Gastroesophageal sphincter (tissue), 4 donors: ENCODE data around the gene ORM2. TPM values are rescaled to one million over a fixed set of nuclear protein-coding genes. Genes with fewer than 3 reads are reported as not detected.

Experiments
- ATAC-seq: fragments of 150-250 bp; one replicate; pipeline ENCODE4 v1.9.1; 2016; ENCODE audit warnings: mild to moderate bottlenecking, moderate library complexity
- H3K27ac ChIP-seq, 4 donors: fragments of 200-600 bp; sonication (generic) in 3 of 4; 1 replicate in 3 of 4; 2 replicates in 1 of 4; pipeline ENCODE4 v1.5.1; 2016 to 2019
- H3K27me3 ChIP-seq: fragments of 200-600 bp; sonication (generic); one replicate; pipeline ENCODE4 v1.5.1; 2019
- H3K36me3 ChIP-seq, 2 donors: fragments of 200-600 bp; sonication (generic); one replicate each; pipeline ENCODE4 v1.5.1; 2019; ENCODE audit warnings: control low read depth in 1 of 2
- H3K4me1 ChIP-seq, 3 donors: fragments of 200-600 bp; sonication (generic); 1 replicate in 2 of 3; 2 replicates in 1 of 3; pipeline ENCODE4 v1.5.1; 2016 to 2019; ENCODE audit warnings: control low read depth in 2 of 3
- H3K4me3 ChIP-seq, 2 donors: fragments of 200-600 bp; sonication (generic); one replicate each; pipeline ENCODE4 v1.5.1; 2019; ENCODE audit warnings: mild to moderate bottlenecking in 1 of 2, moderate library complexity in 1 of 2
- H3K9me3 ChIP-seq, 3 donors: fragments of 200-600 bp; sonication (generic); one replicate each; pipeline ENCODE4 v1.5.1; 2017 to 2019; ENCODE audit warnings: control low read depth in 2 of 3
- EP300 ChIP-seq: sonication (generic); formaldehyde crosslinking; IDR thresholded peaks from one replicate; pipeline ENCODE4 v1.6.1; 2017; ENCODE audit warnings: antibody characterized with exemption, mild to moderate bottlenecking
- POLR2A ChIP-seq, 2 donors: fragments of 450-650 bp; IDR thresholded peaks; one replicate each; pipeline ENCODE4 v1.6.1; 2017; ENCODE audit warnings: antibody characterized with exemption in 2 of 2, mild to moderate bottlenecking in 2 of 2, moderate library complexity in 1 of 2
- POLR2AphosphoS5 ChIP-seq: sonication (generic); formaldehyde crosslinking; IDR thresholded peaks from one replicate; pipeline ENCODE4 v1.6.1; 2017; ENCODE audit warnings: antibody characterized with exemption
- WGBS, 2 donors: methylation state at CpG; one replicate each; pipeline ENCODE4 v1.1.5; 2018; ENCODE audit warnings: low coverage in 1 of 2; 5-methylcytosine and 5-hydroxymethylcytosine counted together
- total RNA-seq, 4 donors: library from RNA; depleted of rRNA; stranded (reverse); fragments of >200 nt; gene quantifications; one replicate each; pipeline ENCODE4 v1.1.0, GENCODE V29; 2016
- TF ChIP-seq, protein P1 (sequence below), 4 experiments: fragments of 200-600 bp in 2 of 4; fragments of 450-650 bp in 2 of 4; sonication (generic) in 1 of 4; IDR thresholded peaks; one replicate each; pipeline ENCODE4 v1.5.1; 2017 to 2019; ENCODE audit warnings: antibody characterized with exemption in 4 of 4, mild to moderate bottlenecking in 2 of 4, moderate library complexity in 2 of 4

The ORM2 gene
- total RNA-seq, 4 donors from 2014 or later = not detected

DNA sequence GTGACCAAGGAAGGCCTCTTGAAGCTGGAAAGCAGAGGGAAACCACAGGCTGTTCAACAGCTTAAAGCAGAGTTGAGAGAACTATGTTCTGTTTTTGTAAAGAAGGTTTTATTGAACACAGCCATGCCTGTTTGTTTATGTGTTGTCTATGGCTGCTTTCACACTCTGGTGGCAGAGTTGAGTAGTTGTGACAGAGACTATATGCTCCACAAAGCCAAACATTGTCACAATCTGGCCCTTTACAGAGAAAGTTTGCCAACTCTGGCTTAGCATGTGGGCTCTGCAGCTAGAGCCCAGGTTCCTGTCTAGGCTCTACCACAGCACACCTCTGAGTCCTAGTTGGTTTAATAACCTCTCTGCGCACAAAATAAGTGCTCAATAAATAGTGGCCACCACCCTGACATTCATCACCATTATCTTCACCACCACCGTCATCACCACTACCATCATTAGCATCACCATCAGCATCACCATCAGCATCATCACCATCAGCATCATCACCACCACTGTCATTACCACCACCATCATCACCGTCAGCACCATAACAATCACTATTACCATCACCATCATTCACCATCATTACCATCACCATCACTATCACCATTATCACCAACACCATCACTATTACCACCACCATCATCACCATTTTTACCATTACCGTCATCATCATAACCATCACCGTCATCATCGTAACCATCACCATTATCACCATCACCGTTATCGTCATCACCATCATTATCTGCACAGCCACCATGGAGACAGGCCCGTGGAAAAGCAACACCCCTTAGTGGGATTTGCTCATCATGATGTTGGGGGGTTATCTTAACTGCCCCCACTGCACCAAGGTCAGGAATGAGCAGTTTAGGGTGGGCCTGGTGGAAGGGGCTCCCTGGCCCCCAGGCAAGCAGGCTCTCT lies 39.8 kb downstream of the ORM2 start:
- no peak overlapping the region for H3K27ac ChIP-seq
- TF ChIP-seq, protein P1, sequence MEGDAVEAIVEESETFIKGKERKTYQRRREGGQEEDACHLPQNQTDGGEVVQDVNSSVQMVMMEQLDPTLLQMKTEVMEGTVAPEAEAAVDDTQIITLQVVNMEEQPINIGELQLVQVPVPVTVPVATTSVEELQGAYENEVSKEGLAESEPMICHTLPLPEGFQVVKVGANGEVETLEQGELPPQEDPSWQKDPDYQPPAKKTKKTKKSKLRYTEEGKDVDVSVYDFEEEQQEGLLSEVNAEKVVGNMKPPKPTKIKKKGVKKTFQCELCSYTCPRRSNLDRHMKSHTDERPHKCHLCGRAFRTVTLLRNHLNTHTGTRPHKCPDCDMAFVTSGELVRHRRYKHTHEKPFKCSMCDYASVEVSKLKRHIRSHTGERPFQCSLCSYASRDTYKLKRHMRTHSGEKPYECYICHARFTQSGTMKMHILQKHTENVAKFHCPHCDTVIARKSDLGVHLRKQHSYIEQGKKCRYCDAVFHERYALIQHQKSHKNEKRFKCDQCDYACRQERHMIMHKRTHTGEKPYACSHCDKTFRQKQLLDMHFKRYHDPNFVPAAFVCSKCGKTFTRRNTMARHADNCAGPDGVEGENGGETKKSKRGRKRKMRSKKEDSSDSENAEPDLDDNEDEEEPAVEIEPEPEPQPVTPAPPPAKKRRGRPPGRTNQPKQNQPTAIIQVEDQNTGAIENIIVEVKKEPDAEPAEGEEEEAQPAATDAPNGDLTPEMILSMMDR (IDR thresholded peaks at IDR 0.05) = no peak
- no peak for TF ChIP-seq EP300
- ATAC-seq = no peak
- H3K4me1 ChIP-seq = peaks cover 0 to 38% (median 4%) of the 10 kb centered on the region in 3 donors
- H3K4me3 ChIP-seq = no peak overlapping the region
- H3K9me3 ChIP-seq = no peaks in the 10 kb centered on the region
- H3K36me3 ChIP-seq = peaks cover 0 to 74% of the 10 kb centered on the region in 2 donors
- 88 to 95% methylated on average over 7 to 8 of the region's 9 CpGs for WGBS, 2 donors
- no peaks in the 10 kb centered on the region for H3K27me3 ChIP-seq

DNA sequence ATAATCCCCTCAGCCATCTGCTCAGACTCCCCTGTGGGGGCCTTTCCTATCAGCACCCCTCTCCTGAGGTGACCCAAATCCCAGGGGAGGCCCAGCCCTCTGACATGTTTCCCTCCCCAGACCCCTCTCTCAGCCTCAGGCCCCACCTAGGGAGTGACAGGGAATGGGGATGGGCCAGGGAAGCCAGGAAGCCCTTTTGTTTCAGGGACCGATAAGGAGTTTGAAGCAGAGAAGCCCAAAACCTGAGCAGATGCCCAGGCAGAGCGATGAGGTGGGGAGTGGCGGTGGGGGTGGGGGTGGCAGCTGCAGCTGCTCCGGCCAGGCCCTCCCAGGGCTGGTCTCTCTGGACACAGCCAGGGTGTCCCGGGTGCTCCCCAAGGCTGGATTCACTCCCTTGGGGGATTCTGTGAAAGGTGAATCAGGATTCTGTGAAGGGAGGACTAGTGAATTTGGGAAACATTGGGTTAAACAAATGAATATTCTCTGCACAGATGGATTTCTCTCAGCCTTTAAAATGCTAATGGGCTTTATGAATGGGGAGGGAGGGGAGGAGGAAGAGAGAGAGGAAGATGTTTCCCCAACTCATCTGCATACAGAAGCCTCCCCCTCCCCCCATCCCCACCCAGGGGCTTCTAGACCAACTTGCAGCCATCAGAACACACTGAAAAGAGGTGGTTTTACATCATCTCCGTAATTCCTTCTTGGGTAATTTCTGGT lies 40.7 kb downstream of the ORM2 start:
- no peak for ATAC-seq
- Histone ChIP-seq H3K9me3 (no peaks in the 10 kb centered on the region), H3K27me3 (no peaks in the 10 kb centered on the region), H3K27ac (peak overlapping the region in 1 of 4 donors; percentile 6), H3K4me3 (no peak overlapping the region), H3K36me3 (peaks cover 0 to 70% of the 10 kb centered on the region in 2 donors), H3K4me1 (peaks cover 0 to 38% (median 4%) of the 10 kb centered on the region in 3 donors)
- TF ChIP-seq EP300 = no peak
- TF ChIP-seq POLR2AphosphoS5 = no peak
- TF ChIP-seq, protein P1 (IDR thresholded peaks at IDR 0.05) = no peak
- TF ChIP-seq POLR2A (IDR thresholded peaks at IDR 0.05) = no peak
- 57% methylated on average over 1 of the region's 6 CpGs; no CpG with 5 or more reads in 1 of the 2 donors for WGBS, 2 donors

DNA sequence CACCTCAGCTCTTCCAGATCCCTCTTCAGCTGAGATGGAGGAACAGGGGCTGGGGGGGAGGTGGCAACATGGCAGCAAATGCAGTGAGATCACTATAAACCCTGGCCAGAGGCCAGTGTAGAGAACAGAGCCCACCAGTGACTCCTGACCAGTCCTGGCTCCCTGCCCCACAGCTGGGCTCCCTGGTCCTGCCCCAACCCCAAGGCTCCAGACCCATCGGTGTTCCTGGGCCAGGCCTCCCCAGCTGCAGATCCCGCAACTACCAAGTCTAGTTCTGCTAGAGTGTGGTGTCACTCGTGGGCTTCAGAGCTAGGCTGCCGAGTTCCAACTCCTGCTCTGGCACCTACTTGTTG lies 41.3 kb downstream of the ORM2 start:
- no peak overlapping the region for H3K4me3 ChIP-seq
- peak overlapping the region in 1 of 4 donors; percentile 54 for H3K27ac ChIP-seq
- no peak for ATAC-seq
- H3K4me1 ChIP-seq = peaks cover 0 to 38% (median 4%) of the 10 kb centered on the region in 3 donors
- H3K27me3 ChIP-seq = no peaks in the 10 kb centered on the region
- no peak for TF ChIP-seq POLR2A (IDR thresholded peaks at IDR 0.05)
- no peak for TF ChIP-seq POLR2AphosphoS5
- TF ChIP-seq, protein P1 (IDR thresholded peaks at IDR 0.05) = no peak
- TF ChIP-seq EP300 = no peak
- peaks cover 0 to 67% of the 10 kb centered on the region in 2 donors for H3K36me3 ChIP-seq
- no peaks in the 10 kb centered on the region for H3K9me3 ChIP-seq
- 42% methylated on average over 2 of the region's 4 CpGs; no CpG with 5 or more reads in 1 of the 2 donors for whole genome bisulfite sequencing, 2 donors

DNA sequence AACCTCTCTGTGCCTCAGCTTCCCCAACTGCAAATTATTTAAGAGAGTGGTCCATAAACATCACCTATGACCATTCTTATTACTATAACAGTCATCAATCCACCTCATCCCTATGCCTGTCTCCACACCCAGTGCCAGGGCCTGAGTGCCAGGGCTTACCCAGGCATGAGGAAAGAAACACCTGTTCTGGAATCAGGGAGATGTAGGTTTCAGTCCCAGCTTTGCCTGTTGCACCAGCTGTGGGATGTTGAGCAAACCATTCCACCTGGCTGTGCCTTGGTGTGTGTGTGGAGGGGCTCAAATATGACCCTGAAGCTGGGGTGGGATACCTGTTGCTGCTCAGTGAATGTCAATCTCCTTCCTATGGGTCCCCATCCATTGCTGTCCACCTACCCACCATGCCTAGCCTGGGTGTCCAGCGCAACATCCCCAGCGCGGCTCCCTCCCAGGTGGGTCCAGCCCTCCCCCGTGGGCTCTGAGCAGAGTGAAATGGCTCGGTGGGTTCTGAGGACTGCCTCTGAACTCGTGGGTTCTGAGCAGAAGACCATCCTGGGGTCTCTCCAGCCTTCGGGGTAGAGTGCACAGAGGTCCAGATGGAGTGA lies 41.8 kb downstream of the ORM2 start:
- peak overlapping the region in 2 of 4 donors; percentile 54 to 58 for H3K27ac ChIP-seq
- TF ChIP-seq EP300 (no peak), POLR2AphosphoS5 (no peak), POLR2A (IDR thresholded peaks at IDR 0.05) (no peak)
- TF ChIP-seq, protein P1 (IDR thresholded peaks at IDR 0.05) = no peak

More for the DNA sequence above, 41.8 kb downstream of the ORM2 start:
- Histone ChIP-seq H3K4me1 (peaks cover 0 to 33% (median 4%) of the 10 kb centered on the region in 3 donors), H3K9me3 (no peaks in the 10 kb centered on the region), H3K27me3 (no peaks in the 10 kb centered on the region), H3K36me3 (peaks cover 0 to 65% of the 10 kb centered on the region in 2 donors), H3K4me3 (no peak overlapping the region)
- no peak for ATAC-seq
- WGBS, 2 donors = no CpG with 5 or more reads among the region's 7 CpGs
